SK-N-SH (cell line): ENCODE results near the gene GNAL. TPM values are rescaled to one million over a fixed set of nuclear protein-coding genes. Genes with fewer than 3 reads are reported as not detected.

Experiments used
- CTCF ChIA-PET: fragments of 300-600, 350-600 bp; formaldehyde crosslinking; extraction: SDS; loops from one replicate; lab custom pipeline; 2021; lab: Yijun Ruan, JAX
- POLR2A ChIA-PET: fragments of 350-600 bp; sonication (Branson Sonifier 250); formaldehyde crosslinking; extraction: SDS; loops from one replicate; lab custom pipeline; 2020; ENCODE audit warnings: antibody characterized with exemption, inconsistent platforms; lab: Yijun Ruan, JAX
- DNase-seq: peaks from one replicate; pipeline ENCODE4 v3.0.0; 2012
- H2AFZ ChIP-seq: fragments of 200-600 bp; sonication (generic); 2 replicates; pipeline ENCODE4 v1.8.1; 2016; ENCODE audit warnings: antibody characterized with exemption, mild to moderate bottlenecking, low read depth
- H3F3A ChIP-seq: fragments of 200-600 bp; sonication (generic); replicated peaks from 2 replicates; pipeline ENCODE3; 2016; ENCODE audit warnings: antibody characterized with exemption, mild to moderate bottlenecking; ENCODE audit not compliant: insufficient read depth
- H3K27ac ChIP-seq, 2 experiments: fragments of 200-500 bp in 1 of 2; fragments of 200-600 bp in 1 of 2; sonication (Bioruptor generic) in 1 of 2; sonication (generic), shearing (Covaris generic) in 1 of 2; 2 replicates each; pipeline versions ENCODE4 v1.5.1 to v1.6.1; 2014 to 2016; ENCODE audit warnings: low read depth in 2 of 2, inconsistent platforms in 1 of 2, low read length in 1 of 2, mild to moderate bottlenecking in 1 of 2, mixed read lengths in 1 of 2
- H3K27me3 ChIP-seq: fragments of 200-600 bp; sonication (generic), shearing (Covaris generic); 2 replicates; pipeline ENCODE4 v1.6.1; 2016; ENCODE audit warnings: mixed run types; ENCODE audit not compliant: insufficient read depth
- H3K36me3 ChIP-seq, 2 experiments: fragments of 200-500 bp in 1 of 2; fragments of 200-600 bp in 1 of 2; sonication (Bioruptor generic) in 1 of 2; sonication (generic) in 1 of 2; replicated peaks in 1 of 2; 2 replicates each; pipeline versions ENCODE3 to v1.5.1; 2014 to 2016; ENCODE audit warnings: low read length in 1 of 2, mild to moderate bottlenecking in 1 of 2; ENCODE audit not compliant: insufficient read depth in 2 of 2, control insufficient read depth in 1 of 2
- H3K4me1 ChIP-seq, 2 experiments: fragments of 200-500 bp in 1 of 2; fragments of 200-600 bp in 1 of 2; sonication (Bioruptor generic) in 1 of 2; sonication (generic), shearing (Covaris generic) in 1 of 2; 2 replicates each; pipeline versions ENCODE4 v1.5.1 to v1.6.1; 2014 to 2016; ENCODE audit warnings: low read depth in 1 of 2, low read length in 1 of 2, mixed run types in 1 of 2; ENCODE audit not compliant: insufficient read depth in 2 of 2, control insufficient read depth in 1 of 2
- H3K4me2 ChIP-seq: fragments of 200-600 bp; sonication (generic), shearing (Covaris generic); 2 replicates; pipeline ENCODE4 v1.6.1; 2017; ENCODE audit warnings: mixed run types
- H3K4me3 ChIP-seq, 2 experiments: fragments of 200-500 bp in 1 of 2; fragments of 200-600 bp in 1 of 2; sonication (Bioruptor generic) in 1 of 2; sonication (generic), shearing (Covaris generic) in 1 of 2; 2 replicates each; pipeline versions ENCODE4 v1.5.1 to v1.8.1; 2014 to 2016; ENCODE audit warnings: low read depth in 2 of 2, inconsistent platforms in 1 of 2, low read length in 1 of 2, mild to moderate bottlenecking in 1 of 2, mixed read lengths in 1 of 2, moderate library complexity in 1 of 2
- H3K79me2 ChIP-seq: fragments of 200-600 bp; sonication (generic); 2 replicates; pipeline ENCODE4 v1.8.1; 2017; ENCODE audit warnings: mild to moderate bottlenecking; ENCODE audit not compliant: insufficient read depth
- H3K9ac ChIP-seq: fragments of 200-600 bp; sonication (generic); 2 replicates; pipeline ENCODE4 v1.6.1; 2017; ENCODE audit warnings: mixed run types
- H3K9me2 ChIP-seq: fragments of 200-600 bp; sonication (generic); 2 replicates; pipeline ENCODE4 v1.6.1; 2017; ENCODE audit warnings: mixed run types
- H3K9me3 ChIP-seq: fragments of 200-600 bp; sonication (generic); 2 replicates; pipeline ENCODE4 v1.6.1; 2017; ENCODE audit warnings: mixed run types, mild to moderate bottlenecking, moderate library complexity
- H4K20me1 ChIP-seq: fragments of 200-600 bp; sonication (generic); 2 replicates; pipeline ENCODE4 v1.6.1; 2017; ENCODE audit warnings: mild to moderate bottlenecking, mixed run types; ENCODE audit not compliant: insufficient read depth
- ELF1 ChIP-seq: IDR thresholded peaks from 2 replicates; pipeline ENCODE4 v1.4.0; 2012
- EP300 ChIP-seq, 2 experiments: IDR thresholded peaks; 2 replicates each; pipeline versions ENCODE4 v1.4.0 to v1.6.1; 2012; ENCODE audit warnings: borderline replicate concordance in 1 of 2, low read depth in 1 of 2, low read length in 1 of 2
- FOSL2 ChIP-seq: IDR thresholded peaks from 2 replicates; pipeline ENCODE4 v1.4.0; 2012; ENCODE audit warnings: low read depth, mild to moderate bottlenecking, moderate library complexity, borderline replicate concordance
- POLR2AphosphoS5 ChIP-seq: IDR thresholded peaks from 2 replicates; pipeline ENCODE4 v1.6.1; 2012; ENCODE audit warnings: low read depth, low read length
- RAD21 ChIP-seq: IDR thresholded peaks from 2 replicates; pipeline ENCODE4 v1.6.1; 2012; ENCODE audit warnings: mild to moderate bottlenecking, low read length
- TEAD4 ChIP-seq: IDR thresholded peaks from 2 replicates; pipeline ENCODE4 v1.4.0; 2012; ENCODE audit warnings: mild to moderate bottlenecking, borderline replicate concordance; ENCODE audit not compliant: insufficient read depth
- USF1 ChIP-seq: IDR thresholded peaks from 2 replicates; pipeline ENCODE4 v1.4.0; 2012; ENCODE audit warnings: low read depth, borderline replicate concordance
- WGBS: methylation state at CpG from one replicate; pipeline ENCODE4 v1.1.6; 2017; ENCODE audit warnings: low lambda C conversion rate; 5-methylcytosine and 5-hydroxymethylcytosine counted together
- polyA plus RNA-seq, 3 experiments: library from polyadenylated mRNA; depleted of rRNA; stranded (reverse); fragments of >200 nt; gene quantifications; 2 replicates each; pipeline ENCODE4 v1.2.3, GENCODE V29; 2012

Gene GNAL
- polyA plus RNA-seq, 1 of the 3 experiments (the other 2 are of a cell fraction) = 0.13 TPM

- Histone ChIP-seq H3K9ac (no peak overlapping the region), H3K4me1 (no peaks in the 10 kb centered on the region), H3K36me3 (no peaks in the 10 kb centered on the region), H3K27me3 (peaks cover 51% of the 10 kb centered on the region), H3F3A (no peaks in the 10 kb centered on the region), H3K9me2 (no peaks in the 10 kb centered on the region), H3K4me3 (no peak overlapping the region), H2AFZ (no peak overlapping the region), H4K20me1 (no peaks in the 10 kb centered on the region), H3K4me2 (no peak overlapping the region), H3K9me3 (no peaks in the 10 kb centered on the region), H3K79me2 (no peaks in the 10 kb centered on the region), H3K27ac (no peak overlapping the region)
- WGBS = 22% methylated on average over 2 of the region's 2 CpGs
- DNase-seq = no peak
- ChIA-PET CTCF (interaction anchor here (0.7 to 0.9 kb wide), 2 partner anchors 9 to 88 kb away, joined by 3 read pairs; no protein-coding TSS in a partner anchor), POLR2A (no interaction called here)
- TF ChIP-seq USF1 = no peak
Measured at GRCh38 chr18:11820697-11821096, 131.6 kb downstream of the GNAL start.

DNA sequence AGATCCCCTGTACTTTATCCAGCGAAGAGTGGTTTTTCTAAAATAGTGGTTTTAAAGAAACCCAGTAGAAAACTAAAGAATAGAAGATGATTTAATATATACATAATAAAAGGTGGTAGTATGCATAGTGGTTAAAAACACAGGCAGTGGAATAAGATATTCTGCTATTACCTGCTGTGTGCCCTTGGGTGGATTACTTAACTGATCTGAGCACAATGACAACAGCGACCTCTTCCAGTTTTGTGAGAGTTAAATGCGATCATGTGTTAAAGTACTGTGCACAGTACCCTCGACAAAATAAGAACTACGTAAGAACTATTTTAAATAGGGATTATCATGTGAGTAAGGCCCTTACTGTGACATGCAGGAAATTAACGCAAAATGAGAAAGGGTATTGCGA lies 132.1 kb downstream of the GNAL start:
- no peaks in the 10 kb centered on the region for H3K4me1 ChIP-seq
- CTCF ChIA-PET = interaction anchor here (0.7 to 0.9 kb wide), 2 partner anchors 10 to 88 kb away, joined by 3 read pairs; no protein-coding TSS in a partner anchor
- no peak overlapping the region for H2AFZ ChIP-seq
- no peaks in the 10 kb centered on the region for H4K20me1 ChIP-seq
- H3K9me2 ChIP-seq = no peaks in the 10 kb centered on the region
- WGBS = 45% methylated on average over 7 of the region's 7 CpGs
- TF ChIP-seq EP300 (IDR thresholded peaks at IDR 0.05; ENCODE audit: borderline replicate concordance in 1 of 2, low read depth in 1 of 2, low read length in 1 of 2) = no peak
- TF ChIP-seq FOSL2 = no peak
- TF ChIP-seq RAD21 = no peak
- TF ChIP-seq TEAD4 = no peak
- no peak for TF ChIP-seq POLR2AphosphoS5
- no peaks in the 10 kb centered on the region for H3K9me3 ChIP-seq
- no peak overlapping the region for H3K4me2 ChIP-seq
- no peaks in the 10 kb centered on the region for H3K79me2 ChIP-seq
- H3K9ac ChIP-seq = no peak overlapping the region
- POLR2A ChIA-PET = no interaction called here
- no peak overlapping the region for H3K27ac ChIP-seq
- DNase-seq = no peak
- H3K4me3 ChIP-seq = no peak overlapping the region
- no peaks in the 10 kb centered on the region for H3F3A ChIP-seq
- H3K27me3 ChIP-seq = peaks cover 46% of the 10 kb centered on the region
- no peaks in the 10 kb centered on the region for H3K36me3 ChIP-seq

- TF ChIP-seq FOSL2 (no peak), ELF1 (no peak)
- H3K9me3 ChIP-seq = no peaks in the 10 kb centered on the region
- H3K27me3 ChIP-seq = peaks cover 40% of the 10 kb centered on the region
- no peaks in the 10 kb centered on the region for H4K20me1 ChIP-seq
- no peak overlapping the region for H3K27ac ChIP-seq
- H3K36me3 ChIP-seq = no peaks in the 10 kb centered on the region
- no peaks in the 10 kb centered on the region for H3K4me1 ChIP-seq
- H3K9me2 ChIP-seq = no peaks in the 10 kb centered on the region
- no peak overlapping the region for H3K9ac ChIP-seq
- no peaks in the 10 kb centered on the region for H3F3A ChIP-seq
- 51% methylated on average over 25 of the region's 40 CpGs for WGBS
- no peak overlapping the region for H3K4me2 ChIP-seq
- no peak overlapping the region for H2AFZ ChIP-seq
- DNase-seq = no peak
- CTCF ChIA-PET = interaction anchor here (0.7 to 1.2 kb wide), 3 partner anchors 10 to 116 kb away, joined by 3 read pairs; no protein-coding TSS in a partner anchor
- H3K4me3 ChIP-seq = no peak overlapping the region
- H3K79me2 ChIP-seq = no peaks in the 10 kb centered on the region
- POLR2A ChIA-PET = no interaction called here
Measured at GRCh38 chr18:11821643-11822237, 132.7 kb downstream of the GNAL start.
